Right lobe of liver (tissue), 6 donors: ENCODE measurements around the gene MAEA. TPM values are rescaled to one million over a fixed set of nuclear protein-coding genes. Genes with fewer than 3 reads are reported as not detected.

ENCODE experiments used
- ATAC-seq, 4 donors: fragments of 200-7000 bp; cut with Tn5 transposase; one replicate each; pipeline ENCODE4 v1.9.1; 2020; ENCODE audit warnings: mild to moderate bottlenecking in 4 of 4, moderate library complexity in 4 of 4
- DNase-seq, 3 donors: peaks; one replicate each; pipeline ENCODE4 v3.0.0-alpha.2; 2020
- H3K27ac ChIP-seq, 3 donors: fragments of 200-600 bp; one replicate each; pipeline ENCODE4 v1.8.0; 2022
- H3K27me3 ChIP-seq, 2 donors: fragments of 200-600 bp; one replicate each; pipeline ENCODE4 v1.8.0; 2022
- H3K36me3 ChIP-seq, 4 donors: fragments of 200-600 bp; sonication (generic) in 1 of 4; one replicate each; pipeline versions ENCODE4 v1.5.1 to v1.8.0; 2017 to 2022; ENCODE audit warnings: control low read depth in 1 of 4
- H3K4me1 ChIP-seq, 4 donors: fragments of 200-600 bp; sonication (generic) in 1 of 4; one replicate each; pipeline versions ENCODE4 v1.5.1 to v1.8.0; 2017 to 2022; ENCODE audit warnings: control low read depth in 1 of 4
- H3K4me3 ChIP-seq, 3 donors: fragments of 200-600 bp; one replicate each; pipeline ENCODE4 v1.8.0; 2022
- H3K9me3 ChIP-seq, 4 donors: fragments of 200-600 bp; sonication (generic) in 1 of 4; one replicate each; pipeline versions ENCODE4 v1.5.1 to v1.8.0; 2017 to 2022; ENCODE audit warnings: control low read depth in 1 of 4
- CTCF ChIP-seq, 4 donors: fragments of 200-600 bp in 3 of 4; fragments of 450-650 bp in 1 of 4; IDR thresholded peaks; one replicate each; pipeline versions ENCODE4 v1.5.1 to v1.8.0; 2016 to 2022; ENCODE audit warnings: antibody characterized with exemption in 4 of 4, mild to moderate bottlenecking in 2 of 4
- POLR2A ChIP-seq: fragments of 450-650 bp; IDR thresholded peaks from one replicate; pipeline ENCODE4 v1.6.1; 2017; ENCODE audit warnings: antibody characterized with exemption, mild to moderate bottlenecking
- WGBS: methylation state at CpG from one replicate; pipeline ENCODE4 v1.1.6; 2018; ENCODE audit warnings: low coverage, low lambda C conversion rate; ENCODE audit not compliant: insufficient coverage; ENCODE audit errors: missing lambda C conversion rate; 5-methylcytosine and 5-hydroxymethylcytosine counted together
- intact Hi-C, 2 donors: fragments of 100-400 bp; cut with DNase I; formaldehyde crosslinking; loops; one replicate each; pipeline versions ENCODE4 v1.11.2 to v1.14.1; 2022
- total RNA-seq, 6 experiments: library from RNA; depleted of rRNA in 2 of 6; stranded (reverse); fragments of >200 nt in 2 of 6; fragmentation: NEBNext Ultra II Directional in 3 of 6; extraction: Animal tissue kit (Norgen Biotek cat#: 25700) in 3 of 6; gene quantifications; one replicate each; pipeline versions ENCODE4 v1.1.0 to v1.2.4, GENCODE V29; 2016 to 2023
- donor health status: DM: no; HTN: yes; CAD: no.
- donor health status: DM: no; HTN: no; CAD: no.
- donor health status: DM: no; HTN: no; CAD: no.
- donor health status: DM: no; HTN: yes; CAD: no.
- donor health status: DM: no; HTN: yes; CAD: no.

Gene MAEA
- total RNA-seq, 6 experiments from 2014 or later = 24.3 to 42.0 (median 27.9) TPM

DNA sequence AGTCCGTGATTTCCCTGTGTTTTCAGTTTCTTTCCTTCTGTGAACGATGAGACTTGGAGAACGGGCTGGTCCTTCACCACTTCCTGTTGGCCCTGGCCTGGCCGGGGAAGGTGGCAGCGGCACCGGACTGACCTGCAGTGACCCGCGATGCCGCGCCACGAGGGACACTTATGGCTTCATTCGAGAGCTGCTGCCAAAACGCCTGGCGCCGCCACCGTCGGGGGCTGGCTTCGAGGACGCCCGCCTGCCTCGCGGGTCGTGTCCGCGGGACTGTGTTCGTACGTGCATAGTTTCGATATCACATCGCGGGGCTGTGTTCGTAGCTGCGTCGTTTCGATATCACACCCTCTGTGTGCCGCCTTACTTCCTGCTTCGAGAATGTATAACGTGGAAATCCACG lies 49.8 kb downstream of the MAEA start:
- no peak overlapping the region for H3K27ac ChIP-seq
- DNase-seq (peak in 2 of 3 donors; percentile 18 to 44), ATAC-seq (no peak)
- no peaks in the 10 kb centered on the region for H3K9me3 ChIP-seq
- H3K27me3 ChIP-seq = no peaks in the 10 kb centered on the region
- WGBS = 94% methylated on average over 10 of the region's 38 CpGs
- TF ChIP-seq CTCF (IDR thresholded peaks at IDR 0.05) = no peak
- H3K36me3 ChIP-seq = peaks cover 0 to 37% (median 19%) of the 10 kb centered on the region in 4 donors
- H3K4me1 ChIP-seq = no peaks in the 10 kb centered on the region
- no peak overlapping the region for H3K4me3 ChIP-seq
- intact Hi-C loops = loop anchor here in 1 of 2 donors (5.0 kb wide), 1 partner anchor 87 kb away; no protein-coding TSS in a partner anchor

- DNase-seq = peak in 1 of 3 donors; percentile 37
- no peaks in the 10 kb centered on the region for H3K27me3 ChIP-seq
- peaks cover 0 to 4% (median 0%) of the 10 kb centered on the region in 4 donors for H3K4me1 ChIP-seq
- 98% methylated on average over 14 of the region's 29 CpGs for WGBS
- no peaks in the 10 kb centered on the region for H3K9me3 ChIP-seq
- intact Hi-C loops = loop anchor here in 1 of 2 donors (5.0 kb wide), 1 partner anchor 93 kb away; the partner anchor contains the start of gene CTBP1
- no peak overlapping the region for H3K27ac ChIP-seq
- no peak overlapping the region for H3K4me3 ChIP-seq
- TF ChIP-seq CTCF (IDR thresholded peaks at IDR 0.05) = no peak
- TF ChIP-seq POLR2A = no peak
- H3K36me3 ChIP-seq = peaks cover 0 to 37% (median 16%) of the 10 kb centered on the region in 4 donors
- ATAC-seq = peak in 1 of 4 donors; percentile 13
Measured at GRCh38 chr4:1340181-1340747, 50.6 kb downstream of the MAEA start.

DNA sequence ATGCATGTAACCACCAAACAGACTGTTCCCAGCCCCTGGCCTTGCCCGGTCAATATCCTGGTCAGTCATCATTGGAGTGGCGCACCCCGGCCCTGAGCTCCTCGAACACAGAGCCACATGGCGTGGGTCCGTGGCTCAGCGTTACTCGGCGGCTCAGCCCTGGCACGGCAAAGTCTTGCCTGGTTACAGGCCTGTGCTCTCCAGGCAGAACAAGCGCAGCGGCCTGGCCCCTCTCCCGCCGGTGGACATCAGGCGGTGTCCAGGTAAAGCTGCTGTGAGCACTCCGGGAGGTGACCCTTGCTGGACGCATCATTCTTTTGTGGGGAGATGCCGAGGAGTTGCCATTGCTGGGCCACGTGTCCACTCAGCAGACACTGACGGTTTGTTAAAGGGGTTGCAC lies 51.2 kb downstream of the MAEA start:
- WGBS = 90% methylated on average over 2 of the region's 20 CpGs
- Histone ChIP-seq H3K9me3 (no peaks in the 10 kb centered on the region), H3K4me3 (no peak overlapping the region), H3K4me1 (peaks cover 0 to 9% (median 0%) of the 10 kb centered on the region in 4 donors), H3K27ac (no peak overlapping the region), H3K27me3 (no peaks in the 10 kb centered on the region), H3K36me3 (peaks cover 0 to 37% (median 16%) of the 10 kb centered on the region in 4 donors)
- ATAC-seq (peak in 1 of 4 donors; percentile 6), DNase-seq (peak in 1 of 3 donors; percentile 49)
- TF ChIP-seq CTCF (IDR thresholded peaks at IDR 0.05) (no peak), POLR2A (no peak)
- intact Hi-C loops = loop anchor here in 1 of 2 donors (5.0 kb wide), 1 partner anchor 94 kb away; the partner anchor contains the start of gene CTBP1

- WGBS = 100% methylated on average over 1 of the region's 1 CpG
- Histone ChIP-seq H3K9me3 (no peaks in the 10 kb centered on the region), H3K36me3 (peaks cover 0 to 32% (median 13%) of the 10 kb centered on the region in 4 donors), H3K27ac (no peak overlapping the region), H3K4me1 (peaks cover 0 to 9% (median 0%) of the 10 kb centered on the region in 4 donors), H3K27me3 (no peaks in the 10 kb centered on the region), H3K4me3 (no peak overlapping the region)
- ATAC-seq = no peak
- intact Hi-C loops = loop anchor here in 1 of 2 donors (5.0 kb wide), 1 partner anchor 95 kb away; the partner anchor contains the start of gene CTBP1
- no peak for DNase-seq
- TF ChIP-seq CTCF (IDR thresholded peaks at IDR 0.05) (no peak), POLR2A (no peak)
Measured at GRCh38 chr4:1342003-1342402, 52.3 kb downstream of the MAEA start.
